ENCODE measurements around the gene SERPINB7. TPM values are rescaled to one million over a fixed set of nuclear protein-coding genes. Genes with fewer than 3 reads are reported as not detected.

Gene SERPINB7
- 12.2 and 18.6 TPM in 2 replicates for total RNA-seq (2014; rRNA removed; shearing (Covaris generic))
- 12.5 and 13.8 TPM in 2 replicates for polyA plus RNA-seq (2016; fragmentation: Nextera tagmentation; extraction: Ambion mirVana)

- Histone ChIP-seq H2AFZ (peak within 1 kb of the TSS; percentile 17), H3K4me3 (peak within 1 kb of the TSS; percentile 8; the same call in 1 of the 2 replicates), H3K36me3 (ENCODE audit: low read depth) (no peaks in the 10 kb centered on the region), H3K4me1 (ENCODE audit: insufficient read depth) (peaks cover 42% of the 10 kb centered on the region), H3F3A (ENCODE audit: insufficient read depth) (peaks cover 33% of the 10 kb centered on the region), H3K27me3 (replicated peaks; ENCODE audit: insufficient read depth) (no peaks in the 10 kb centered on the region), H4K20me1 (ENCODE audit: insufficient read depth) (no peaks in the 10 kb centered on the region), H3K27ac (peak within 1 kb of the TSS; percentile 65), H3K9me3 (ENCODE audit: low read depth) (no peaks in the 10 kb centered on the region), H3K79me2 (ENCODE audit: insufficient read depth) (no peaks in the 10 kb centered on the region), H3K4me2 (ENCODE audit: unreplicated experiment) (peak within 1 kb of the TSS; percentile 50), H3K9me2 (ENCODE audit: insufficient read depth) (no peaks in the 10 kb centered on the region), H3K9ac (no peak within 1 kb of the TSS)
- TF ChIP-seq EZH2phosphoT487 (IDR thresholded peaks at IDR 0.05; ENCODE audit: insufficient read depth, low read depth) (no peak), EZH2 (IDR thresholded peaks at IDR 0.05; ENCODE audit: insufficient read depth, poor library complexity, severe bottlenecking) (no peak)
- WGBS, 2 experiments (ENCODE audit: low coverage in 1 of 2, low lambda C conversion rate in 2 of 2, missing lambda C conversion rate in 2 of 2) = 38 to 65% methylated on average over 2 of the region's 2 CpGs
- in situ Hi-C loops (cut with MboI) = no loop called here
- DNase-seq = peak; percentile 91
Measured at GRCh38 chr18:63775166-63775730, at the start of gene SERPINB7. TSS of gene SERPINB7 (plus strand) at chr18:63775418. CDS start at chr18:63782373, 6,955 bp downstream.

GRCh38 chr18:63725682-63726480 is 49.3 kb upstream of the SERPINB7 start:
- no peak for TF ChIP-seq EZH2phosphoT487 (IDR thresholded peaks at IDR 0.05; ENCODE audit: insufficient read depth, low read depth)
- TF ChIP-seq EZH2 (IDR thresholded peaks at IDR 0.05; ENCODE audit: insufficient read depth, poor library complexity, severe bottlenecking) = no peak
- Histone ChIP-seq H3K4me2 (ENCODE audit: unreplicated experiment) (no peak overlapping the region), H3K36me3 (ENCODE audit: low read depth) (no peaks in the 10 kb centered on the region), H3K9me2 (ENCODE audit: insufficient read depth) (no peaks in the 10 kb centered on the region), H3K9ac (no peak overlapping the region), H3K4me1 (ENCODE audit: insufficient read depth) (peaks cover 12% of the 10 kb centered on the region), H3K27ac (no peak overlapping the region), H3K79me2 (ENCODE audit: insufficient read depth) (no peaks in the 10 kb centered on the region), H3K9me3 (ENCODE audit: low read depth) (no peaks in the 10 kb centered on the region), H2AFZ (no peak overlapping the region), H3K27me3 (replicated peaks; ENCODE audit: insufficient read depth) (no peaks in the 10 kb centered on the region), H3F3A (ENCODE audit: insufficient read depth) (no peaks in the 10 kb centered on the region), H3K4me3 (no peak overlapping the region), H4K20me1 (ENCODE audit: insufficient read depth) (no peaks in the 10 kb centered on the region)
- in situ Hi-C loops (cut with MboI) = loop anchor here (25.0 kb wide), 1 partner anchor 139 kb away; the partner anchor contains the start of gene SERPINB13
- WGBS, 2 experiments (ENCODE audit: low coverage in 1 of 2, low lambda C conversion rate in 2 of 2, missing lambda C conversion rate in 2 of 2) = 5 to 11% methylated on average over 3 of the region's 3 CpGs
- DNase-seq = no peak

GRCh38 chr18:63730773-63731172 is 44.4 kb upstream of the SERPINB7 start:
- Histone ChIP-seq H3K36me3 (ENCODE audit: low read depth) (no peaks in the 10 kb centered on the region), H3K9me2 (ENCODE audit: insufficient read depth) (no peaks in the 10 kb centered on the region), H3K4me3 (no peak overlapping the region), H2AFZ (no peak overlapping the region), H3K27ac (no peak overlapping the region), H3K9me3 (ENCODE audit: low read depth) (no peaks in the 10 kb centered on the region), H3K27me3 (replicated peaks; ENCODE audit: insufficient read depth) (no peaks in the 10 kb centered on the region), H3K4me2 (ENCODE audit: unreplicated experiment) (no peak overlapping the region), H4K20me1 (ENCODE audit: insufficient read depth) (no peaks in the 10 kb centered on the region), H3F3A (ENCODE audit: insufficient read depth) (no peaks in the 10 kb centered on the region), H3K79me2 (ENCODE audit: insufficient read depth) (no peaks in the 10 kb centered on the region), H3K9ac (no peak overlapping the region), H3K4me1 (ENCODE audit: insufficient read depth) (peaks cover 10% of the 10 kb centered on the region)
- 68 to 69% methylated on average over 5 of the region's 5 CpGs for WGBS, 2 experiments (ENCODE audit: low coverage in 1 of 2, low lambda C conversion rate in 2 of 2, missing lambda C conversion rate in 2 of 2)
- TF ChIP-seq EZH2 (IDR thresholded peaks at IDR 0.05; ENCODE audit: insufficient read depth, poor library complexity, severe bottlenecking) (no peak), EZH2phosphoT487 (IDR thresholded peaks at IDR 0.05; ENCODE audit: insufficient read depth, low read depth) (no peak)
- no peak for DNase-seq
- in situ Hi-C loops (cut with MboI) = loop anchor here (25.0 kb wide), 1 partner anchor 143 kb away; the partner anchor contains the start of gene SERPINB13

GRCh38 chr18:63731215-63731614 is 44.0 kb upstream of the SERPINB7 start:
- H3K9ac ChIP-seq = no peak overlapping the region
- no peak overlapping the region for H3K27ac ChIP-seq
- H3K4me2 ChIP-seq (ENCODE audit: unreplicated experiment) = no peak overlapping the region
- H3F3A ChIP-seq (ENCODE audit: insufficient read depth) = no peaks in the 10 kb centered on the region
- in situ Hi-C loops (cut with MboI) = loop anchor here (25.0 kb wide), 1 partner anchor 144 kb away; the partner anchor contains the start of gene SERPINB13
- no peaks in the 10 kb centered on the region for H3K9me3 ChIP-seq (ENCODE audit: low read depth)
- TF ChIP-seq EZH2 (IDR thresholded peaks at IDR 0.05; ENCODE audit: insufficient read depth, poor library complexity, severe bottlenecking) (no peak), EZH2phosphoT487 (IDR thresholded peaks at IDR 0.05; ENCODE audit: insufficient read depth, low read depth) (no peak)
- H3K36me3 ChIP-seq (ENCODE audit: low read depth) = no peaks in the 10 kb centered on the region
- no peak for DNase-seq
- 83 to 90% methylated on average over 3 of the region's 3 CpGs for WGBS, 2 experiments (ENCODE audit: low coverage in 1 of 2, low lambda C conversion rate in 2 of 2, missing lambda C conversion rate in 2 of 2)
- no peaks in the 10 kb centered on the region for H4K20me1 ChIP-seq (ENCODE audit: insufficient read depth)
- H3K4me3 ChIP-seq = no peak overlapping the region
- H2AFZ ChIP-seq = no peak overlapping the region
- no peaks in the 10 kb centered on the region for H3K27me3 ChIP-seq (replicated peaks; ENCODE audit: insufficient read depth)
- no peaks in the 10 kb centered on the region for H3K9me2 ChIP-seq (ENCODE audit: insufficient read depth)
- no peaks in the 10 kb centered on the region for H3K79me2 ChIP-seq (ENCODE audit: insufficient read depth)
- peaks cover 6% of the 10 kb centered on the region; the same call in 1 of the 2 replicates for H3K4me1 ChIP-seq (ENCODE audit: insufficient read depth)
